Peyer's patch (tissue), 4 donors: ENCODE measurements around the gene MYOCD.

ENCODE experiments used
- CTCF ChIP-seq, 6 experiments: fragments of 450-650 bp in 4 of 6; fragments of 200-600 bp in 2 of 6; sonication (generic) in 1 of 6; IDR thresholded peaks; one replicate each; pipeline ENCODE4 v1.5.1; 2017 to 2019; ENCODE audit warnings: antibody characterized with exemption in 6 of 6, mild to moderate bottlenecking in 3 of 6, moderate library complexity in 1 of 6
- POLR2A ChIP-seq, 2 donors: fragments of 450-650 bp; IDR thresholded peaks; one replicate each; pipeline ENCODE4 v1.5.1; 2017; ENCODE audit warnings: antibody characterized with exemption in 2 of 2, mild to moderate bottlenecking in 2 of 2, moderate library complexity in 2 of 2

DNA sequence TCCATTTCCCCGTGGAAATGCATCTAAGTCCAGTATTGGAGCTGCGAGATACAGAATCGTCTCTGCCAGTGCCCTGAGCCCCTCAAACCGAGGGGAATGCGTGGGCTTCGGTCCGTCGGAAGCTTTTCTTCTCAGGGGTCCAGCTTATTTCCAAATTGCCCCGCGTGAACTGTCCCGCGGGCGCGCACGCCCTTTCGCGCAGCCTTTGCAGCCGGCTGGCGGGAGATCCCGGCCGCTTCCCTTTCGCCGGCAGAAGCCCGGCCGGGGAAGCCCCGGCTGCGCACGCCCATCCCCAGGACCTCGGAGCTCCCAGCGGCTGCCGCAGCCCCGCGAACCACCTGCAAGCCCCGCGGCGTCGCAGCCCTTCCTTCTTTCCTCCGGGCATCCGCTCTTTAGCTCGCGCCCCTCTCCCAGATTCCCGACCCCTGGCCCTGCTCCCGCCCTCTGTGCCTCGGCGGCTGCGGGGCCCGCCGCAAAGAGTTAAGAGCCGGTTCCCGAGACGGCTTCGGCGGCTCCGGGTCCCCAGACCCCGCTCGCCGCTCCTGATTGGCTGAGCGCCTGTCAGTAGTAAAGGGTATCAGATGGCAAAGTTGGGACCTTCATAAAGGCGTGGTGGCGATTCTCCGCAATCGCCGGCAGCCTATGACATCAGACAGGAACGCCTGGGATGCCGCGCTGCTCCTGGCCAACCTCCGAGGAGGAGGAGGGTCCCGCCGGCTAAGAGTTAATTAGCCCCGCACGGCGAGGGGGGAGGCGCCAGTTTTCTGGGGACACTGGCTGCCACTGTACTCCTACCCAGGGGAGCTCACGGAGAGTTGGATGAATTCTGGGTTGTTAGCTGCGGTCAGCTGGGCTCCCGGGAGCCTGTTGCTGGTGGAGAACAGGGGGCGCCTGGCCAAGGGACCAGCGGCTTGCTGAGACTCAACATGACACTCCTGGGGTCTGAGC is at the start of gene MYOCD:
- TF ChIP-seq CTCF (IDR thresholded peaks at IDR 0.05): no peak
- no peak for TF ChIP-seq POLR2A (IDR thresholded peaks at IDR 0.05)
